Coronary artery (tissue), 2 donors: ENCODE measurements around the gene RLN2.
A peak's percentile ranks its signal among the peaks of the same experiment; 100 is the strongest.
"Not testable (repeated sequence)": the region's sequence is repeated elsewhere in the genome, so short reads cannot be mapped to it uniquely, and the experiment has no call there.

Experiments used
- DNase-seq: peaks from one replicate; pipeline ENCODE4 v3.0.0-alpha.2; 2017; ENCODE audit warnings: low spot score
- H3K27ac ChIP-seq, 2 donors: fragments of 200-600 bp; sonication (generic); one replicate each; pipeline ENCODE4 v1.5.1; 2016 to 2019
- H3K4me3 ChIP-seq: fragments of 200-600 bp; sonication (generic); 2 replicates; pipeline ENCODE4 v1.5.1; 2016; ENCODE audit warnings: mild to moderate bottlenecking, moderate library complexity
- TF ChIP-seq, protein P1 (sequence below): fragments of 200-600 bp; sonication (generic); IDR thresholded peaks from one replicate; pipeline ENCODE4 v1.5.1; 2019; ENCODE audit warnings: antibody characterized with exemption

Gene RLN2

GRCh38 chr9:5303840-5304795 is at the start of gene RLN2:
TSS of gene RLN2 (minus strand) at chr9:5304716. CDS start at chr9:5304580, 136 bp downstream.
- DNase-seq, H3K27ac ChIP-seq: not testable (repeated sequence)
- peak within 1 kb of the TSS; percentile 19 for H3K4me3 ChIP-seq

DNA sequence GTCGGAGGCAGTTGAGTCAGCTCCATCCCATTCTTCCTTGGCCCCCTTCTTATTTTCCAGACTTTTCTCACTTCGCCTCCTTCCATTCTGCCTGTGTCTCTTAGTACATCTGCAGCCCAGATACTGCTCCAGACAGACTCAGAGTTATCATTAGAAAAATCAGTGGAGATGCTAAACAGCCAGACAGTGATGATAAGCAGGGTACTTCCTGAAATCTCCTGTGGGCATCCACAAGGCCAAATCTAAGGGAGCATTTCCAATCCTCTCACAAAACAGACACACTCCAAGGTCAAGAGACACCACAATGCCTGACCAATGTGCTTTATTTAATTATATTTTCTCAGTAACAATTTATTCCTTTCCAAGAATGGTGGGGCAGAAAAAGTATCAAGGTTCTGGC is 49.7 kb upstream of the RLN2 start:
- Histone ChIP-seq H3K4me3 (no peak overlapping the region), H3K27ac (no peak overlapping the region)
- TF ChIP-seq, protein P1, sequence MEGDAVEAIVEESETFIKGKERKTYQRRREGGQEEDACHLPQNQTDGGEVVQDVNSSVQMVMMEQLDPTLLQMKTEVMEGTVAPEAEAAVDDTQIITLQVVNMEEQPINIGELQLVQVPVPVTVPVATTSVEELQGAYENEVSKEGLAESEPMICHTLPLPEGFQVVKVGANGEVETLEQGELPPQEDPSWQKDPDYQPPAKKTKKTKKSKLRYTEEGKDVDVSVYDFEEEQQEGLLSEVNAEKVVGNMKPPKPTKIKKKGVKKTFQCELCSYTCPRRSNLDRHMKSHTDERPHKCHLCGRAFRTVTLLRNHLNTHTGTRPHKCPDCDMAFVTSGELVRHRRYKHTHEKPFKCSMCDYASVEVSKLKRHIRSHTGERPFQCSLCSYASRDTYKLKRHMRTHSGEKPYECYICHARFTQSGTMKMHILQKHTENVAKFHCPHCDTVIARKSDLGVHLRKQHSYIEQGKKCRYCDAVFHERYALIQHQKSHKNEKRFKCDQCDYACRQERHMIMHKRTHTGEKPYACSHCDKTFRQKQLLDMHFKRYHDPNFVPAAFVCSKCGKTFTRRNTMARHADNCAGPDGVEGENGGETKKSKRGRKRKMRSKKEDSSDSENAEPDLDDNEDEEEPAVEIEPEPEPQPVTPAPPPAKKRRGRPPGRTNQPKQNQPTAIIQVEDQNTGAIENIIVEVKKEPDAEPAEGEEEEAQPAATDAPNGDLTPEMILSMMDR: no peak
- DNase-seq: no peak

- DNase-seq: no peak
- no peak overlapping the region for H3K27ac ChIP-seq
- TF ChIP-seq, protein P1: no peak
Measured at GRCh38 chr9:5352637-5353248, 48.2 kb upstream of the RLN2 start.

GRCh38 chr9:5338992-5339981 is 34.8 kb upstream of the RLN2 start, which contains the start of gene RLN1:
TSS of gene RLN1 (minus strand) at chr9:5339876. CDS start at chr9:5339746, 130 bp downstream.
- H3K4me3 ChIP-seq: peak within 1 kb of the TSS; percentile 53
- not testable (repeated sequence) for DNase-seq, H3K27ac ChIP-seq

More at GRCh38 chr9:5352637-5353248, 48.2 kb upstream of the RLN2 start:
- H3K4me3 ChIP-seq: no peak overlapping the region

- TF ChIP-seq, protein P1: no peak
- no peak for DNase-seq
- H3K4me3 ChIP-seq: no peak overlapping the region
- no peak overlapping the region for H3K27ac ChIP-seq
Measured at GRCh38 chr9:5336688-5337087, 32.2 kb upstream of the RLN2 start.

DNA sequence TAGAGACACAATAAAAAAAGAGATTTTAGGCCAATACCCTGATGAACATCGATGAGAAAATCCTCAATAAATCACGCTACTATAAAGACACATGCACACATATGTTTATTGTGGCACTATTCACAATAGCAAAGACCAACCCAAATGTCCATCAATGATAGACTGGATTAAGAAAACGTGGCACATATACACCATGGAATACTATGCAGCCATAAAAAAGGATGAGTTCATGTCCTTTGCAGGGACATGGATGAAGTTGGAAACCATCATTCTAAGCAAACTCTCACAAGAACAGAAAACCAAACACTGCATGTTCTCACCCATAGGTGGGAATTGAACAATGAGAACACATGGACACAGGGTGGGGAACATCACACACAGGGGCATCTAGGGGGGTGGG is 26.8 kb upstream of the RLN2 start:
- DNase-seq, H3K4me3 ChIP-seq, H3K27ac ChIP-seq: not testable (repeated sequence)

- TF ChIP-seq, protein P1: no peak
- Histone ChIP-seq H3K27ac (no peak overlapping the region), H3K4me3 (no peak overlapping the region)
- DNase-seq: no peak
Measured at GRCh38 chr9:5326893-5327548, 22.5 kb upstream of the RLN2 start.
